ENCODE results near the gene UBE2S. TPM values are rescaled to one million over a fixed set of nuclear protein-coding genes. Genes with fewer than 3 reads are reported as not detected.

Gene UBE2S
- total and polyA plus RNA-seq, 2 of the 8 experiments (the other 6 are each of a cell fraction or from before 2014, with no cell fraction given): 398 to 530 TPM

DNA sequence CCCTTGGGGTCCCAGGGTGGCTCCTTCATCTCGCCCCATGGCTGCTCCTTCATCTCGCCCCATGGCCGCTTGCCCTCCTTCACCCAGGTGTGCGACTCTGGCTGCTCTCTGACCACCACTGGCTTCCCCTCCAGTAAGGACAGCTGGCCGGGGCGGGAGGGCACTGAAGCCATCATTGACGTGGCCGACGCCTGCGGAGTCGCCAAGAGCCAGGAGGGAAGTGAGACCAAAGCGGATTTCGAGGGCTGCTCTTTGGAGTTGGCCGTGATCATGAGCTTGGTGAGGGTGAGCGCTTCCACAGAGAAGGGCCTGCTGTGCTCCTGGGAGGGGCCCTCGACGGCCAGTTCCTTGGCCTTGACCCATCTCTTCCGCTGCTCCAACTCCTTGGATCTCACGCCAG is 49.1 kb downstream of the UBE2S start (continued):
- no peak for TF ChIP-seq FOSL1 (IDR thresholded peaks at IDR 0.05; ENCODE audit: insufficient read depth, low read depth, low read length)
- TF ChIP-seq TAF1 (IDR thresholded peaks at IDR 0.05; ENCODE audit: low read depth, low read length): no peak
- TF ChIP-seq TEAD4 (IDR thresholded peaks at IDR 0.05; ENCODE audit: low read depth, low read length): no peak

Measured in H1 (cell line).